NCI-H524 treated with DMSO at 0.1 percent for 48 hours (cell line): Measurements from ENCODE around the gene HPD.
"Not testable (repeated sequence)": the region's sequence is repeated elsewhere in the genome, so short reads cannot be mapped to it uniquely, and the experiment has no call there.

Experiments
- DNase-seq: peaks from one replicate; lab custom pipeline; 2025; lab: John Stamatoyannopoulos, UW

HPD gene

DNA sequence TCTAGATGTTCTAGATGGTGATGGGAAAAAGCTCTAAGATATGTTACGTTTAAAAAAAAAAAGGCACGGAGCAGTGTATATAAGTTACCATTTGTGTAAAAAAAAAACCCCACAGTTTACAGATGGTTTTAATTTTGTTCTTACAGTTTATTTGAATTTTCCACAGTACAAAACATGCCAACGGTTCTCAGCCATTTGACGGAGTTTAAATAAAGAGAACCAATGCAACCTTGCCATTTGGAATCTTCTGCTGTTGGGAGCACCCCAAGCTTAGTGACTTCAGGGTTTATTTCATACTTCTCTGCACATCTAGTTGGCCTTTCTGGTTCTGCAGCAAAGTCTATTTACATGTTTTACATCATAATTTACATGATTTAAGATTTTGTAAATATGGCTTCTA, 7.7 kb upstream of the HPD start:
- no peak for DNase-seq

DNA sequence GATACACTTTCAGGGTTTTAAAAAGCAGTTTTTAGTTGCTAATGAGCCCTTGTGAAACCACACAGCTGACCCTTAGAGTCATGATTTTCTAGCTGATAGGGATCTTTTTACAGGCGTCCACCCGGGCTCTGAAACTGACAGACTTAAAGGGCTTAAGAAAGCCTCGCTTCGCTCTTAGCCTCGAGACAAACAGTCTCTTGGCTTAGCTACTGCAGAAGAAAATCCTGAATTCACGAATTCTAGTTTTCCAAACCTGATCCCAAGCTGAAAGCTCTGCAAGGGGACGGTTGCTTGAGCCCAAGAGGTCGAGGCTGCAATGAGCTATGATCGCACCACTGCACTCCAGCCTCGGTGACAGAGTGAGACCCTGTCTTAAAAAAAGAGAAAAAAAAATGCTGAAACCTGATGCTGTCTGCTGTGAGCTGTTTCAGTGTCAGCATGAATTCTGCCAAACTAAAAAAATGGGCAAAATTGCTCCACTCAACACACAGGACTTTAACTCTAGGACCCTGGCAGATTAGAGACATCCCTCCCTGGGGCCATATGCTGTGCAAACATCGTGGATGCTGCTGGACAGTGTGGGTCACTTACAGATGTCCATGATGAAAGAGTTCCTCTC, 3.1 kb upstream of the HPD start:
- DNase-seq: no peak

DNA sequence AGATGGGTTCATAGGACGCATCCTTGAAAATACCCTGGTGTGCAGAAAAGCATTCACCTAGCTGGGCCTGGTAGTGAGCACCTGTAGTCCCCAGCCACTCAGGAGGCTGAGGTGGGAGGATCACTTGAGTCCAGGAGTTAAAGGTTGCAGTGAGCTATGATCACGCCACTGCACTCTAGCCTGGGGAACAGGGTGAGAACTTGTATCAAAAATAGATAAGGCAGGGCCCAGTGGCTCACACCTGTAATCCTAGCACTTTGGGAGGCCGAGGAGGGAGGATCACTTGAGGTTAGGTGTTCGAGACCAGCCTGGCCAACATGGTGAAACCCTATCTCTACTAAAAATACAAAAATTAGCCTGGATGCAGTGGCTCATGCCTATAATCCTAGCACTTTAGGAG, 2.0 kb upstream of the HPD start:
- DNase-seq: not testable (repeated sequence)

DNA sequence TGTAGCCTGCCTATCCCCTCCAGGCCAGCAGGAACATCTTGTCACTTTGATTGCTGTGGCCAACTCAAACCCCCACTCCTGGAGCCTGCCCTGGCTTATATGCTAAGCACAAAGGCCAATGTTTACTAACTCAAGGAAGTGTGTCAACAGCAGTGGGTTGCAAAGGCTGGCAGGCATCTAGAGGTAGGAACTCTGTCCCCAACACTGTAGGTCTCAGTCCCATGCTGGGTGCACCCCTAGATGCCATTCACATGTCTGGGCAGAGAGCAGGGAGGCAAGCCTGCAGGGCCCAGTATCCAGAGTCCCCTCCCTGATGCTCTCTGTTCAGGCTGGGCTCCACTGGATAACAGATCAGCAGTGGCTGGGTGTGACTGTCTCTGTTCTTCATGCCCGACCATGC, 1.6 kb upstream of the HPD start:
- DNase-seq: no peak

DNA sequence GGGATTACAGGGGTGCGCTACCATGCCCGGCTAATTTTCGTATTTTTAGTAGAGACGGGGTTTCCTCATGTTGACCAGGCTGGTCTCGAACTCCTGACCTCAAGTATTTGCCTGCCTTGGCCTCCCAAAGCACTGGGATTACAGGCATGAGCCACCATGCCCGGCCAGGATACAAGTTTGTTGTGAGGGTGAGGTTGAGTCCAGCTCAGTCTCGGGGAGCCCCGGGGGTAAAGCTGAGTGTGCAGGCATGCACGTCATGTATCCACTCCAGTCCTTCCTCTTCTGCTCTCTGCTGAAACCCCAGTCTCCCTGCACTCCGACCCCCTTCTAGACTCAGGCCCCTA, 369 bp downstream of the HPD start:
- no peak for DNase-seq

DNA sequence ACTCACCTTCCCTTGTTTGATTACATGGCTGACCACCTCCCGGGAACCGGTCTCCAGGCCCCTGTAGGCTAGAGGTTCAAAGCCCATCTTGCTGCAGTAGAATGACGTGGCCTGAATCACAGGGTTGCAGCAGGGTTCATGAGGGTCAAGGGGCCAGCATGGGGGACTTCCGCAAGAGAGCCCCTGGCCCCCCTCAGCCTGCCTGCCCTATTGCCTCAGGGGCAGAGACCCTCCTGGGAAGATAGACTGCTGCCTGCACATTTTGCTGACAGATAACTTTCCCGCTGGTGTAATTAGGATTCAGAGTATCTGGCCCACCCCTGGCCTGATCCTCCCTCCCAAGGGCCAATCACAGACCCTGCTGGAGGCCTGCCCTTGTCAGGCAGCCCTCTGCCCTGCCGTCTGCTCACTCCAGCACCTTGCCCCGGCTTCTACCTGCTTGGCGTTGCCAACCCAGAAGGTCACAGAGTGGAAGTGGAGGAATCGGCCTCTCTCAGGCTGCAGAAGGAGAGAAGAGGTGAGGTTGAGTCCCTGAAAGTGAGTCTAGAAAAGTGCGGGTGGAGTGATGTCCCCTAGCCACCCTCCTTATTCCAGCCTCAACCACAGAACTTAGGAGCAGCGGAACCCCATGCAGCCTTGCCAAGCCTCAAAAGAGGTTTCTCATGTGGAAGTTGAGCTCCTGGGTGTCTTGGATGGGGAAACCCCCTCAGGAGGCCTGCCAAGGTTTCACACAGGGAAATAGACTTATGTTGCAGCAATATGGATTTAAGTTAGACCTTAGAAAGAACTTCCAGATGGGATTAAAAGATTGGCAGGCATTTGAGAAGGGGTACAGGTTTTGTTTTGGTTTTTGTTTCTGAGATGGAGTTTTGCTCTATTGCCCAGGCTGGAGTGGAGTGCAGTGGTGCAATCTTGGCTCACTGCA, 1.1 kb downstream of the HPD start:
- DNase-seq: no peak

DNA sequence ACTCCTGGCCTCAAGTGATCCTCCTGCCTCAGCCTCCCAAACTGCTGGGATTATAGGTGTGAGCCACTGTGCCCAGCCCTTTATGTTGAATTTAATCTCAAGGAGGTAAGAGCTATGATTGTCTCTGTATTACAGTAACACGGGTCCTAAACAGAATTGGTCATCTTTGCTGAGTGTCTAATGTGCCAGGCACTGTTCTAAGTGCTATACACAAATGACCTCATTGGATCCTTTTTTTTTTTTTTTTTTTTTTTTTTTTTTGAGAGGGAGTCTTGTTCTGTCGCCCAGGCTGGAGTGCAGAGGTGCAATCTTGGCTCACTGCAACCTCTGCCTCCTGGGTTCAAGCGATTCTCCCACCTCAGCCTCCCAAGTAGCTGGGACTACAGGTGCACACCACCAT, 6.3 kb downstream of the HPD start:
- DNase-seq: not testable (repeated sequence)

DNA sequence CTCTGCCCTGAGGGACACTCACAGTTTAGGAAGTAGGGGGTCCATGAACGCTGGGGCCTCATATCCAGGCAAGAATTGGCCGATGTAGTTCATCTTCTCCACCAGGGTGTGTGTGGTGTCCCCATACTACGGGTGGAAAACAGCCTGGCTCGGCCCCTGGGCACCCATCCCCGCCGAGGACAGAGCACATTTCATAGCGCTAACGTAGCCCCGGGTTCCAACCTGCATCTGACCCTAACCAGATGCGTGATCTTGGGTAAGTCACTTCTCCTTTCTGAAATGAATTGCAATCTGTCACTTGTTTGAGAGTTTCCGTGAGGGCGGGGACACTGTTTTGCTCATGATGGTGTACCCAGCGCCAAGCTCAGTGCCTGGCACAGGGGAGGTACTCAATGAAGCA, 9.0 kb downstream of the HPD start:
- DNase-seq: no peak

DNA sequence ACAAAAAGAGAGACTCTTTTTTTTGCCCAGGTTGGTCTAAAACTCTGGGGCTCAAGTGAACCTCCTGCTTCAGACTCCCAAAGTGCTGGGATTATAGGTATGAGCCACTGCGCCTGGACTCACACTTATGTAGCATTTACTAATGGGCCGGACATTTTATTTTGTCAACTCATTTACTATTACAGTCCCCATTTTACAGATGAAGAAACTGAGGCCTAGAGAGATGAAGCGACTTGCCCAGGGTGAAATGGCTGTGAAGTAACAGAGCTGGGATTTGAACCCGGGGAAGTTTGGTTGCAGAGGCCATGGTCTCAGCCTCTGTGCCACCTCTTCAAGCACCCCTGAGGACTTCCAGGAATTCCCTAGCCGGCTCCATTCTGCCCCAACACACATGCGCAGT, 9.4 kb downstream of the HPD start:
- no peak for DNase-seq

DNA sequence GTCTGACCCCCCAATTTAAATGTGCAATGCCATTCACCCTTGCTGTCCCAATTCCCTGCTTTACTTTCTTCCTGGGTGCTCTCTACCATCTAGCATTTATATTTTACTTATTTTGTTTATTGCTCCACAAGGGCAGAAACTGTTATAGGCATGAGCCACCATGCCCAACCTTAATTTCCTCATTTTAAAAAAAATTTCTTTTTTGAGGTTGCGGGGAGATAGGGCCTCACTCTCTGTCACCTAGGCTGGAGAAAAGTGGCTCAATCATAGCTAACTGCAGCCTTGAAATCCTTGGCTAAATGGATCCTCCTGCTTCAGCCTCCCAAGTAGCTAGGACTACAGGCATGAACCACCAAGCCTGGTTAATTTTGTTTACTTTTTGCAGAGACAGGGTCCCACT, 13.0 kb downstream of the HPD start:
- no peak for DNase-seq

DNA sequence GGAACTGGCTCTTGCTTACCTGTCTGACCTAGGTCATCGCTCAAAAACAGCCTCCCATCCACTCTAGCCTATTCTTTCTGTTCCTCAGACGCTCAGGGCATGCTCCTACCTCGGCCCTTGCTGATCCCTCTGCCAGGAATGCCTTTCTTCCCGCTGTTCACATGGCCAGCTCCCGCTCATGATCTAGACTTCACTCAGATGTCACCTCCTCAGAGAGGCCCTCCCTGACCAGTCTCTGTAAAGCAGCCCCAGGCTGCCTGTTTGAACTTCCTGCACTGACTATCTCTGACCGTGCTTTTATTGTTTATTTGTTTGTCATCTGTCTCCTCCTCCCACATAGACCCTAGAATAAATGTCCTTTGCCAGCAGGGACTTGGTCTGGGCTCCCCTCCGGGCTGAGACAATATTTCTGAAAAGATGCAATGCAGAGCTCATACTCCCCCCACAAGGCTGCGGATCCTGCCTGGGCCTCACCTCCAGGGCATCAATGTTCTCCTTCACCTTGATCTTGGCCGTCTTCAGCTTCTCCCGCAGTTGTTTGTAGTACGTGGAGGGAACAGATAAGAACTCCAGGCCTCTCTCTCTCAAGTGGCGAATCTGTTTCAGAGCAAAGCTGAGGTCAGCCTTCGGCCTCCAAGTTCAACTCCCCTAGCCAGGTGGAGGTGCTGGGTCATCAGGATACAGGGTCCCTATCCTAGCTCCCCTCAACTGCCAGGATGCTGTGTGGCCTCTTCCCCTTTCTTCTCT, 15.2 kb downstream of the HPD start:
- DNase-seq: no peak

DNA sequence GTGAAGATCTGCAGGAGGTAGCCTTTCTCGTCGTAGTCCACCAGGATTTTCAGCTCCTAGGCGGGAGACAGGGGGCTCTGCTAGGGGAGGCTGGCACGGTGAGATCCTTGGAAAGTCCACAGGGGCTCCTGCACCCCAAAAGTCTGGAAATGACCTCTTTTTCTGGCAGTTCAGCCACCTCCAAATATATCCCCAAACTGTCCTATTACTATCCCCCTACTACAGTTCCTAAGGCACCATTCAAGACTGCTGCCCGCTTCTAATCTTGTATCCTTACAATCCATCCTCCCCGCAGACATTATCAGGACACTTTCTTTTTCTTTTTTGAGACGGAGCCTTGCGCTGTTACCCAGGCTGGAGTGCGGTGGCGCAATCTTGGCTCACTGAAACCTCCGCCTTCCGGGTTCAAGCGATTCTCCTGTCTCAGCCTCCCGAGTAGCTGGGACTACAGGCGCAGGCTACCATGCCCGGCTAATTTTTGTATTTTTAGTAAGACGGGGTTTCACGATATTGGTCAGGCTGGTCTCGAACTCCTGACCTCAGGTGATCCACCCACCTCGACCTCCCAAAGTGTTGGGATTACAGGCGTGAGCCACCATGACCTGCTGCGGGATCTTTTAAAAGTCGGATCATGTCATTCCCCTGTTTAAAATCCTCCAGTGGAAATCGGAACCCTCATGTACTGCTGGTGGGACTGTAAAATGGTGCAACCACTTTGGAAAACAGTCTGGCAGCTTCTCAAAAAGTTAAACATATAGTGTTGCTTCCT, 18.5 kb downstream of the HPD start:
- no peak for DNase-seq

DNA sequence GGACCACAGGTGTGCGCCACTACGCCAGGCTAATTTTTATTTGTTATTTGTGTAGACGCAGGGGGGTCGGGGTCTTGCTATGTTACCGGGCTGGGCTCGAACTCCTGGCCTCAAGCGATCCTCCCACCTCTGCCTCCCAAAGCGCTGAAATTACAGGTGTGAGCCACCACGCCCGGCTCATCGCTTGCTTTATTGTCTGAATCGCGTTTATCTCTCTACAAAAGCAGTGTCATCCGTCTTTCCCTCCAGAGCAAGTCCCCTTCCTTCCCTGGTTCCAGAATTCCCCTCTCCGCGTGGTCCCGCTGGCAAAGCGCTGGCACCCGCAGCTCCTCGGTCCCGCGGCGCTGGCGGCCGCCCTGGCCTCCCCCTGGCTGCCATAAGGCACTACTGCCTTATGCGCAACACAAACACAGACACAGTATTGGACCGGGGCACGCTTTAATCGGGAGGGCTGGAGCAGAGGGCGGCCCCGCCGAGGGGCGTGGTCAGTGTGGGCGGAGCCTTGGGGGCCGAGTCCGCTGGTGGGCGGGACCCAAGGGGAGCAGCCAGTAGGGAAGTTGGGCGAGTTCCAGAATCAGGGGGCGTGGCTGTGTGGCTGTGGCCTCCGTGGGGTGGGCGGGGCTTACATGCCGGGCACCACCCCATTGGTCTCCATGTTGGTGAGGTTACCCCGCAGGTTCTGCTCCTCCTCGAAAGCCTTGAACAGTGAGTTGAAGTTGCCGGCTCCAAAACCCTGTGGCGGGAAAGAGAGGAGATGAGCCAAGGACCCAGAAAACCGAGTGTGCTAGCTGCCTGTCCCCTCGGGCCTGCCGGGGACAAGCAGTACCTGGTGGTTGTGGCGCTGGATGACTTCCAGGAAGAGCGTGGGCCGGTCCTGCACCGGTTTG, 19.3 kb downstream of the HPD start:
- peak; percentile 75 for DNase-seq

DNA sequence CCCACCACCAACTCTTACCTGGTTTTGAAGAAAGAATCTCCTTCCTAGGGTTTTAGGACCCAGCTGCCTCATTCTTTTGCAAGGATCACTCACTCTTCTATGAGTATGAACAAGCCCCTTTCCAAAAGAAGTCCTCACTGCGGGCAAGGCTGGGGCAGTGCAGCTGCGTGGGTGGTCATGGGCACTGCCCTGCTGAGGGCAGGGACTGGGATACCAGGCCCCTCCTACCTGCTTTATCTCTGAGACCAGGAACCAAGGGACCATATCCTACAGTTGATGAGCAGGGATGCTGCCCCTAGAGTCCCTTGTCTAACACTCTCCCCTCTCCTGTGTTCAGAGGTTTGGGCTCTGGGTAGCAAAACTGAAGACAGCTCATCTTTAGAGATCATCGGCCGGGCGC, 20.5 kb downstream of the HPD start:
- no peak for DNase-seq

DNA sequence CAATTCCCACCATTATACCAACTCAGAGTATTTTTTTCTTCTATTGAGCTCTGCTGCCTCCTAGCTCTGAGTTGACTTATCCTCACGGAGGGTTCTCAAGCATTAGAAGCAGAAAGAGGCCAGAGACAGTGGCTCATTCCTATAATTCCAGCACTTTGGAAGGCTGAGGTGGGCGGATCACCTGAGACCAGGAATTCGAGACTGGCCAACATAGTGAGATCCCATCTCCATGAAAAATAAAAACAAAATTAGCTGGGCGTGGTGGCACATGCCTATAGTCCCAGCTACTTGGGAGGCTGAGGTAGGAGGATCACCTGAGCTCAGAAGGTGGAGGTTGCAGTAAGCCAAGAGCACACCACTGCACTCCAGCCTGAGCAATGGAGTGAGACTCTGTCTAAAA, 21.0 kb downstream of the HPD start:
- DNase-seq: no peak

DNA sequence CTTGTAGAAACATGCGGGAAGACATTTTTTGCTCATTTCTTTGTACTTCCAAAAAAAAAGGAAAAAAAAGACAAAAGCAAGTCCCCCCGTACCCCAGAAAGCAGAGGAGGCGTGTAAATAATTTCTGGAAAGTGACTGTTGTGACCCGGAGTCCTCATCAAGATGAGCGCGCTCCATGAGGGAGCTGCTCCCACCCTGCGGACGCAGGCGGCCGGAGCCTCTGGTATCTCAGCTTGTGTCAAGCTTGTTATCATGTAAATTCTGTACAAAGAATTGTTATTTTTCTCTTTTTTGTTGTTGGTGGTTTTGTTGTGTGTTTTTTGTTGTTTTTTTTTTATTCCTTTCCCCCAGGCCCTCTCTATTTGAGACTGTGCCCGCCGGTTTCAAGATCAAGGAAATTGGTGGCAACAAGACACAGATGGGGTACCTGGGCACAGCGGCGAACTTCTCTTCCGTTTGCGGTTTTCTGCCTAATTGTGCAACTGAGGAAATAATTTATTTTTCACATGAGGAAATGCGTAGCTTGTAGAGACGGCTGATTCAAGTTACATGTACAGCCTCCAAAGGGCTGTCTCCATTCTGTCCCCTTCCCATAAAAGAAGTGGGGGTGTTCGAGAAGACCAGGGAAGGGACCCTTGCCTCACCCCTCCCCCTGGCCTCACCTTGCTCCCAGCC, 27.0 kb downstream of the HPD start:
- no peak for DNase-seq

DNA sequence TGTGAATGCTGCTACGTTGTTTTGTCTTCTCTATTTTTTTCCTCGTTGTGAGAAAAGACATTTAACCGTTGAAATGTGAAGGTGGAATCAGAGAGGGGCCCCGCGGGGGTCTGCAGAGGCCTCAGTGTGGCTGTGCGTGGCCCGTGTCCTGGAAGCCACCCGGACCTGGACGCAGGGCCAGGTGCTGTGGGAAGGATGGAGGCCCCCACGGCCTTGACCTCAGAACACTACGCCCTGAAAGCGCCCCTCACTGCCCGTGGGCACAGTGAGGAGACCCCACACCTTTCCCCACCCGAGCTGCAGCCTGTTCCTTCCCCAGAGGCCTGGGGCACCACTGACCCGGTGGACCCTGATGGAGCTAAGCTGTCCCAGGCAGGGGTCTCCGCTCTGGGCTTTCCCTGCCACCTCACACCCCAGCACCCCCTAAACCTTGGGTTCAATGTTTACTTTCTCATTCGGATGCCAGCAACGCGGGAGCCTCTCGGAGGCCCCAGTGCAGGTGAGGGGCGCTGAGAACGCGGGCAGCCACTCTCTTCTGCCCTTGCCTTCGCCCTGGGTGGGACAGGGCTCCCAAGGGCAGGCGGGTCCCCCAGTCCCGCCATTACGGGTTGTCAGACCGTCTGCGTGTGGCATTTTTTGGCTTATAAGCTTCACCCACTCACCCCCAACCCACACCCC, 27.9 kb downstream of the HPD start:
- no peak for DNase-seq

DNA sequence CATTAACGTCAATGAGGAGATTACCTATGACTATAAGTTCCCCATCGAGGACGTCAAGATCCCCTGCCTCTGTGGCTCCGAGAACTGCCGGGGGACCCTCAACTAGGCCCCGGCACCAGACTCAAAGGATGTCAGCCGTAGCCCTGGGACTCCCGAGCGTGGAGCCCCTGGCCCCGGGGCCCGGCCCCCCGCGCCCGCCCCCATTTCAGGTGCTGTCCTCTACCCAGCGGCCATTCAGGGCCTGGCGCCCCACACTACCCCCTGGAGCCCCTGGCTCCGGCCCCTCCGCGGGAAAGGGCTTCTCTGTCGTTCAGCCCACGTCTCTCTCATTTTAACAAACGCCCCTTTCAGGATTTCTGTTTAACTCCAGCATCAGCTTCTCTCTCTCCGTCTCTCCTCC, 28.5 kb downstream of the HPD start:
- no peak for DNase-seq

DNA sequence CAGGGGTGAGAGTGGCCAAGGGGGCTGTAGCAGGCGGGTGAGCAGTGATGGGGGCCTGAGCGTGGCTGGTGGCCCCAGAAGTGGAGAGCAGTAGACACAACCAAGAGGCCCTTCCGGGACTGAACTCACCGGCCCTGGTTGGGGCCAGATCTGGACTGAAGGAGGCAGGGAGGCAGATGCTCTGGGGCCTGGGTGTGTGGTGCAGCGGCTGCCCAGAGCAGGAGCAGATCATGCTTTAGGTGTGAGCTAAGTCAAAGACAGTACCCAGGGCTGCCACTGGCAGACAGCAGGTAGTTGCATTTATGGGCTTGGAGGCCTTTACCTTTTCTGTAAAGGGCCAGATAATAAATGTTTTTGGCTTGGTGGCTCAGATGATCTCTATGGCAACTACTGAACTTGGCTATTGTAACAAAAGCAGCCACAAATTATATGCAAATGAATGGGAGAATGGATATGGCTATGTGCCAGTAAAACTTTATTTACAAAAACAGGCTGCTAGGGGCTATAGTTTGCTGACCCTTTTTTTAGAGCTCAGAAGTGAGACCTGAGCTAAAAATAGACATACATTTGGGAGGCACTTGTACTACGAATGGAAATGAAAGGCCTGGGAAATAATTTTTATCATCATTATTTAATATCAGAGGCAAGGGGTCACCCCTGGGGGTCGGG, 29.3 kb downstream of the HPD start:
- no peak for DNase-seq

DNA sequence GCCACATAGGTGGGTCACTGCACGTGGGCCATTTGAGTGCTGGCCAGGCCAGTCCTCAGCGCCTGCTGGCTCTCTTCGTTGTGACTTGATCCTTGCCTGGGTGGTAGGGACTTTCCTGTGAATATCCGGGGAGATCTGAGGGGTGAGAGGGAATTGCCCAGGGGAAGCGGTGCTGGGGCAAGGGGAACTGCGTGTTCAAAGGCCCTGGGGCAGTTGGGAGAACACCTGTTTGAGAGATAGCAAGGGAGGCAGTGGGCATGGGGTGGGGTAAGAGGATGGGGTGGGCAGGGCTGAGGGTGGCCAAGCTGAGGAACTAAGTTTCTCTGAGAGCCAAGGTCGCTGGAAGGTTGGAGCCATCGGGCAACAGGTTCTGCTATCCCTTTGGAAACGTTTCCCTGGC, 29.8 kb downstream of the HPD start:
- no peak for DNase-seq
